ENCODE data around the gene ZNF750. TPM values are rescaled to one million over a fixed set of nuclear protein-coding genes. Genes with fewer than 3 reads are reported as not detected.

ZNF750 gene
- total RNA-seq, 1 experiment from 2014 or later, result not detected

DNA sequence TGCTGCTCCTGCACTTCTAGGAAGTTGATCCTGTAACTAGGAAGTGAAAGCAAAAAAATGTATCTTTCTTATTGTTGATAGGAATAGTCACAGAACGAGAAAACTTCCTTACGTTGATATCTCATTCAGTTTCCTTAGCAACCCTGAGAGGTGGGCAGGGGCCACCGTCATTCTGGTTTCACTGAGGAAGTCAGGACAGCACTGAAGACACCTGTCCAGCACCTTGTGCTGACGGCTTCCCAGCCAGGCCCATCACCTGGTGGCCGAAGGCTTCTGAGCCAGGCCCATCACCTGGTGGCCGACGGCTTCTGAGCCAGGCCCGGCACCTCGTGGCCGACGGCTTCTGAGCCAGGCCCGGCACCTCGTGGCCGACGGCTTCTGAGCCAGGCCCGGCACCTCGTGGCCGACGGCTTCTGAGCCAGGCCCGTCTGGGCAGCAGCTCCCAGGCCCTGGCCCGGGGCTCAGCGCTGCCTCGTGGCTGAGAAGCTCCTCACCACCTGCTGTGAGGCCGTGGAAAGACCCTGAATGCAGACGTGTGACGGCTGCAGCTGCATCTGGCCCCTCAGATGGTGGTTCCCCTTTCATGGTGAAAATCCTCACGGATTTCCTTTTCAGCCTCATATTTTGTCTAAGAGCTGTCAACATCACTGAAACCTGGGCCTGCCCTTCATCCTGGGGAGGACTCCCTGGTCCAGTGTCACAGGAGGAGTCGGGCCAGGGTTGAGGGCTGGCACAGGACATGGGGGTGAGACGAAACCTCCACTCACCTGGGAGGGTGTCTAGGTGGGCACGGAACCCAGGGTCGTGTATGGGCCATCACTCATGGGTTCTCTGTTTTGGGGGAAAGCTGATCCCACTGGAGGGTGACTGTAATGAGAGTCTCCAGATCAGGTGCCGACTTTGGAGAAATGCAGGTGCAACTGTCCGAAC is 33.0 kb upstream of the ZNF750 start:
- DNase-seq (ENCODE audit: low read depth), result no peak

DNA sequence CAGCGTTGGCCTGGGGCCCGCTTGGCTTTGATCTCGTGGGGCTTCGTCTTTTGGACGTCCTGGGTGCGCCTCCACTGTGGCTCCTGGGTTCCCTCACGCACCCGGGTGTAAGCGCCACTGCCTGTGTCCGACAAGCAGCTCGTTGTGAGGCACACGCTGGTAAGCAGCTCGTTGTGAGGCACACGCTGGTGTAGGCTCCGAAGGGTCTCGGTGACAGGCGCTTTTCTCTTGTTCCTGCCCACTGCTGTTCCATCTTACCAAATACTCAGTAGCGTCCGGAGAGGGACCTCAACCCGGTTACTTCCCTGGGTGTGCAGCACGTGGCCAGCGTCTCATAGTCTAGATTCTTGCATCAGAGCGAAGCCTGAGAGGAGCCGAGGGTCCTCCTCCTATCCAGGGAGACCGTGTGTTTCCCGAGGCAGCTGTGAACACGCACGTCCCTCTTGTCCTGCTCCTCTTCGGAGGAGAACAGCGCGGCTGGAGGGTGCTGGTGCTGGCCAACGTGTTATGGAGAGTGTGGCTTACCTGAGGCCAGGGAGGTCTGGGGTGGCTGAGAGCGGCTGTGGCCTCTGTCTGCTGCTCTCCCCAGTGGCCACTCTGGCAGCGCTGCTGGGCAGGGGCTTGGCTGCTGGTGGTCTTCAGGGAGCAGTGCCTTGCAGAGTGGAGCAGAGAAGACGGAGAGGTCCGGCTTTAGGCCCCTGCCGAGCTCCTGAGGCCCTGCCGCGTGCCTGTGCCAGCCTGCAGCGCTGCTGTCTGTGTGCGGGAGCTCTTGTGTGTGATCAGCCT is 32.1 kb upstream of the ZNF750 start:
- DNase-seq (ENCODE audit: low read depth), result no peak

DNA sequence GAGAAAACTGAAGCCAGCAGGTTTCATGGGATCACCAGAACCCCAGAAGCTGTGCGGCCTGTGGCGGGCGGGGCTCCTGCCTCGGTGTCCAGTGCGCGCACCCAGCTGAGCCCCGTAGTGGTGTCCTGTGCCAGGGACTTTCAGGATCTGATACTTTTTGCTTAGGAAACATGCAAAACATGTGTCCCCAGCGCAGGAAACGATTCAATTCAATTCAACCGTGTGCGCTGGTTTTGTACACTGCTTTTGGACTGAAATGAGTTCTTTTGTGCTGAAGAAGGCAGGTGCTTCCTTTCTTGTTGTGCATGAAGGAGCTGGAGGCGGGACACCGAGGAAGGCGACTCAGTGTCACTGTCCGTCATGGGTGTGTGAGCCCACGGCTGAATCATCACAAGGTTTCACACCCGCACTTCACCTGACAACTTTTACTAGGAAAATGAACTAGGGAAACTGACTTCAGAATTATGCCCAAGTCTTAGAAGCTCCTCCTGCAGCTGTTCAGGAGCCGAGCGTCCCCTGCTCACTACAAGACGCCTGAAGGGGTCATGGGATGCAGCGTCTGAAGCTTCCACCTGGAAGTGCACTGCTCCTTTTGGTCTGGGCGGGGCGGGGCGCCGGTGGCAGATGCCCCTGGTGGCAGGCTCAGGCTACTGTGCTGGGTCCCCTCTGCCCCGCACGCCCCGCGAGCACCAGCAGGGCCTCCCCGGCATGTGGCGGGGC is 31.4 kb upstream of the ZNF750 start:
- no peak for DNase-seq (ENCODE audit: low read depth)

DNA sequence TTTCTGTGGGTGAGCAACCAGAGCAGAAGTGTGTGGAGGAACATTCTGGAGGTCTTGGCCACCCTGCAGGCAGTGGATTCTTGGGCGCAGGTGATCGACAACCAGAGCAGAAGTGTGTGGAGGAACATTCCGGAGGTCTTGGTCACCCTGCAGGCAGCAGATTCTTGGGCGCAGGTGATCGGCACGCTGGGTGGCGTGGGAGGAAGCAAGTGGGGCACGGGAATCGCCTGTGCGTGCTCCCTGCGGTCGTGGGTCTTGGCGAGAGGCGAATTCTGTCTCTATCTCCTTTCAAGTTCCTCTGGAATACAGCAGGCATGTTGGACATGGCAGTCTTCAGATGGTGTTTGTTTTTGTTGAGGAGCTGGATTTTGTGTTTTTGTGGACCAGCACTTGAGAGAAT is 30.7 kb upstream of the ZNF750 start:
- no peak for DNase-seq (ENCODE audit: low read depth)

DNA sequence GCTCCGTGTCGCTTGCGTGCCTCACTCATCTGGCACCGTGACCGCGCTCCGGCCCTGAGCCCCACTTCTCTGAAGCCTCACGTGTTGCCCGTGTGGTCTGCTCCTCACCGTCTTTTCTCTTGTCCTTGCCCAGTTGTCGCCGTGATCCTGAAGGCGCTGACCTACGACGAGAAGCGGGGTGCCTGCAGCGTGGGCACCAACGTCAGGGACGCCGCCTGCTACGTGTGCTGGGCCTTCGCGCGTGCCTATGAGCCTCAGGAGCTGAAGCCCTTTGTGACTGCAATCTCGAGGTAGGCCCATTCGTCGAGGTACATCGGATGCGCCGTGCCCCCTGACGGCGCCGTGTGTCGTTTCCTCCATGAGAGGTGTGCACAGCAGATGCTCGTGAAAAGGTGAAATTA is 30.3 kb upstream of the ZNF750 start:
- DNase-seq (ENCODE audit: low read depth), result no peak

DNA sequence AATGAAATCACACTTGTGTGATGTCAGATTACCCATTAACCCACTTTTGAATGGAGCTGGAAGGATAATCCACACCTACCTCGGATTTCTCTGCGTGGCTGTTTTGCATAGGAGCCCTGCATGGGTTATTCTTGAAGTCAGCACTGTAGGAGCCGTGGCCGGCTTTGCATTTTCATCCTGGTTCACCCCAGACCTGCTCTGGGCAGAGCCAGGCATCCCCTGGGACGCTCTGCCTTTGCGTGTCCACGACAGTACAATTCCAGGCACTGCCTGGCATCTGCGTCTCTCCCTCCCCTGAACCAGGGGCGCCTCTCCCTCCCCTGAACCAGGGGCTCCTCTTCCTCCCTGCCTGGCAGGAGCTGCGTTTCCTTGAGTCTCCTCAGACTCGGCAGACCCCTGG is 29.7 kb upstream of the ZNF750 start:
- no peak for DNase-seq (ENCODE audit: low read depth)

DNA sequence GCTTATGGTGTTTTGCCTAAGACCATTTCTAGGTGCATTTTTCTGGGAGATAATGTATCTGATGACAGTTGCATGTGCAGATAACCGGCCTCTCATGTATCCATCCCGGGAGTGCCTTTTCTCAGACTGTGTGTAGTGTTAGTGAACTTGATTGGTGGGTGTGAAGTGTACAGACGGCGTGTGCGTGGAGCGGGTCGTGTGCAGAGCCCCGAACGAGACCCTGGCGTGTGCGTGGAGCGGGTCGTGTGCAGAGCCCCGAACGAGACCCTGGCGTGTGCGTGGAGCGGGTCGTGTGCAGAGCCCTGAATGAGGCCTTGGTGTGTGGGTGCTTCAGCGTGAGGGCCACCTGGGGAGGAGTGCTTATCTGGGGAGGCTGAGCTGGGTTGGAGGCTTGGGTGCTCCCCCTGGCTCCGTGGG is 28.9 kb upstream of the ZNF750 start:
- DNase-seq (ENCODE audit: low read depth), result no peak

DNA sequence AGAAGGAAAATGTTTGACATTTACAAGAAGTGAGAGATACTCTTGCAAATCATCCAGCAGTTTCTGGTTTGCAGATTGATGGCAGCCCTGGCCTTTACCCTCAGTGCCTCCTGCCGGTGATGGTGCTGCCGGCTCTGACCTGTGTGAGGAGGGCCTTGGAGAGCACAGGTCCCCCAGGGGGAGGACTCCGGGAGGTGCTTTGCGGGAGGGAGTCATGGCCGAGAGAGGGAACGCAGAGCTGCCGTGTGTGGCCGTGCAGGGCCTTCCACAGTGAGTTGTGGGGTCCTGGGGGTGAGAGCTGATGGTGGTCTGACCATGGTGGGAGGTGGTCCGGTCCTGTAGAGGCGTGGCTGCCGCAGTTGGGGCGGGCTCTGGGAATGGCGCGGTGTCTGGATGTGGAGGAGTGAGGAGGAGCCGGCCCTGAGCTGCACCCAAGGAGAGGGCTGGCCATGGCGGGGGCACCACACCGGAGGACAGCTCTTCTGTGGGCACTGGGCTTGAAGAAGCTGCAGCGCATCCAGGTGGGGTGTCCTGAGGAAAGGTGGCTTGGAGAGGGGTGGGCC is 28.0 kb upstream of the ZNF750 start:
- DNase-seq (ENCODE audit: low read depth), result no peak

DNA sequence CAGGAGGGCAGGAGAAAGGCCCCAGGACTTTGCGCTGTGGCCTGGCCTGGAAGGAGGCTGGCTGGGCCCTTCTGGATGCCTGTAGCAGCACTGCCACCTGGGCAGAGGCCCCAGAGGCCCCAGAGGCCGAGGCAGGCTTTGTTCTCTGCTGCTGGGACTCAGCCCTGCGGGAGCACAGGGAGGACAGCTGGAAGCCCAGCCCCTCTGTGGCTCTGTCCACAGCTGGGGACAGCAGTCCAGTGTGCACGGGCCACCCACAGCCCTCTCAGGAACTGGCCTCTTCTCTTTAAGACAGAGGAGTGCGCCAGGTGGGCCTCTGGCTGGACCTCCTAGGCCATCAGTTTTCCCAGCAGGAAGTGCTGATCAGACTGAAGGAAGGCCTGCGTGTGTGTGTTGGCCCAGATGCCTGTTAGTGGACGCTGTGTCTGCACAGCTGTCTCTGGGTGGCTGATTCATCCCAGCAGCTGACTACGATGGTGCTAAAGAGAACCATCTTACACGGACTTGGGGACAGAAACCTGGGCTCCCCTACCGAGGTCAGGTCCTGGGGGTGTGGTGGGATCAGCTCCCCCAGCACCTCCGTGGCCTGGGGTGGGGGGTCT is 26.9 kb upstream of the ZNF750 start:
- peak; percentile 96 for DNase-seq (ENCODE audit: low read depth)

DNA sequence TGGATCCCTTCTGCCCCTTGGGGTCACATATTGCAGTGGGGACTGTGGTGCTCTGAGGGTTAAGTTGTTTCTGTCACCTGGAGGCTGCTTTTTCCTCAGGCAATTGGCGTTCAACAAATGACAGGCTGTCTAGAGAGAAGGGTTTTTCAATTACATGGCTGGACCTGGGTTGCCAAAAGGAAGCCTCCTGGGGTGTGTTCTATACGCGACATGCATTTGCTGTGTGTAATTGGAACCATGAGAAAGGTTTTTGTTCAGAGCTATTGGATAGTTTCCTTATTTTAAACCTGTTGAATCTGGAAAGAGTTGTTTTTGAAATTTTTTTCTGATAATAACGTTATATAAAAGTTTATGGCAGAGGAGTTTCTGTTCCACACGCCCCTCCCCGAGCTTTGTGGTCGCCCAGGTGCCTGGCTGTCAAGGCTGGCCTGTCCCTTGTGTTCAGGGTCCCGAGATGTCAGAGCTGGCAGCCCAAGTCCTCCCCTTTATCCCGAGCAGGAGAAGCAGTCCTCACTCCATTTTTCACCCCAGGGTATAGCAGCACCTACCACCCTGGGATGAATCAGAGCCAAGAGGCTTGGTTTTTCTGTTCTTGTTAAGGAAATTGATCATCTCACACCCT is 26.1 kb upstream of the ZNF750 start:
- no peak for DNase-seq (ENCODE audit: low read depth)

DNA sequence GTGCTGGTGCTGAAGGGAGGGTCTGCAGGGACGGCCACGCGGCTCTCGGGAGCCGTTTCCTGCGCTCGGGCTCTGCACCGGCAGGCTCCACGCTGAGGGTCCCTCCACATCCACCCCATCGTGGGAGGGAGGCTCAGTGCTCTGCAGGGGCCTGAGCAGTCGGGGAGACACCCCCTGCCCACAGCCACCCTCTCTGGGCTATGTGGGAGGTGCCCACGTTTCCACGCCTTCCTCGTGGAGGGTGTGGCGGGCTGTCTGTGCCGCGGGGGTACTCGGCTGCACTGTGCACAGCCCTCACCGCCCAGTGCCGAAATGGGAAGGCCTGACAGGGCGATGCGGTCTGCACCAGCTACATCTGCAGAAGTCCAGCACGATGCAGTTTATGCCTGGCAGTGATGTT is 25.5 kb upstream of the ZNF750 start:
- DNase-seq (ENCODE audit: low read depth), result no peak

DNA sequence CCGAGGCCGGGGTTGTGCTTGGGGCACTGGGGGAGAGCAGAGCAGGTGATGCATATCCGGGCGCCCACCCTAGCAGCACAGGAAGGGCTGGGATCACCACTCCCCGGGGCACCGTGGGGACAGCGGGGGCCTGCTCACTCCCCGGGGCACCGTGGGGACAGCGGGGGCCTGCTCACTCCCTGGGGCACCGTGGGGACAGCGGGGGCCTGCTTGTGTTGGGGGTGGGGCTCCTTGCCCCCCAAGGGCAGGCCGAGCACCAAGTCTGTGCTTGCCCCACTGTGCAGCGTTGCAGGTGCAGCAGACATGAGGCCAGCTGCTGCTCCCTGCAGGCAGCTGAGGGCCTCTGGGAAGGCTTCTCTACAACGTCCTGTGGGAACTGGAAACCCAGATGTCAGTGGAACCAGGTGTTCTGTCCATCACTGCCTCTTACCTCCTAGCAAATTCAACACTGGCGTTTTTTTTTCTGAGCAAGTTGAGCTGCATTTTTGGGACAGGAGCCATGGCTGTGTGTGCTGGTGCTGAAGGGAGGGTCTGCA is 25.0 kb upstream of the ZNF750 start:
- DNase-seq (ENCODE audit: low read depth), result peak; percentile 31

DNA sequence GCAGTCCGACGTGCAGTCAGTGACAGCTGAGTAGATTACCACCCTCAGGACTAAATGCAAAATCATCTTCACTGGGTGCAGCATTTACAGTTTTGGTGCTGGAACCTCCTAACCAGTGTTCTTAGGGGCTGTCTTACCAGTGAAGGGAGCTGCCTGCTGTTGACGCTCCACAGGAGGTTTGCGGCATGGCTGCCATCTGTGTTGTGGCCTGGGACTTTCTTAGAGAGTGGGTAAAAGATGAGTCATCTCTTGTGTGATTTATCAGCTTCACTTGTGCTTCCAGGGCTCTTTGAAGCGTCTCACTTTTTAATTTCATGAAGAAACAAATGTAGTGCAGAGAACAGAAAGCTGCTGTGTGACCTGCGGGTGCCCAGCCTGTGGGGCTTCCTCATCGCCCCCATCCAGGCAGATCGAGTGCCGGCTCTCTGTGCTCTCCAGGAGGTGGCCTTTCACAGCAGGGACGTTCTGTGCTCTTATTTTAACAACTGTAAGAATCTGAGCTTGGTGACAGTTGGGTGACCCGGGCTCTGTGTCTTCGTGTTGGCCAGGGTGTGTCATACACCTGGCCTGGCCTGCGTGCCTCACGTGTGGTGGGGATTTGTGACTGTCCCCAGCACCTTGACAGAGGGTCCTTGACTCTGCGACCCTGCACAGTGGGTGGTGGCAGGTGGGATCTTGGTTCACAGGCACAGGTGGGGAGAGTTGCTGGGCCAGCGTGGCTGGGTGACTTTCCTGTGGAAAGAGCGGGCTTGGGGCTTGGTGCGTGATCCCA is 24.3 kb upstream of the ZNF750 start:
- peak; percentile 96 for DNase-seq (ENCODE audit: low read depth)

DNA sequence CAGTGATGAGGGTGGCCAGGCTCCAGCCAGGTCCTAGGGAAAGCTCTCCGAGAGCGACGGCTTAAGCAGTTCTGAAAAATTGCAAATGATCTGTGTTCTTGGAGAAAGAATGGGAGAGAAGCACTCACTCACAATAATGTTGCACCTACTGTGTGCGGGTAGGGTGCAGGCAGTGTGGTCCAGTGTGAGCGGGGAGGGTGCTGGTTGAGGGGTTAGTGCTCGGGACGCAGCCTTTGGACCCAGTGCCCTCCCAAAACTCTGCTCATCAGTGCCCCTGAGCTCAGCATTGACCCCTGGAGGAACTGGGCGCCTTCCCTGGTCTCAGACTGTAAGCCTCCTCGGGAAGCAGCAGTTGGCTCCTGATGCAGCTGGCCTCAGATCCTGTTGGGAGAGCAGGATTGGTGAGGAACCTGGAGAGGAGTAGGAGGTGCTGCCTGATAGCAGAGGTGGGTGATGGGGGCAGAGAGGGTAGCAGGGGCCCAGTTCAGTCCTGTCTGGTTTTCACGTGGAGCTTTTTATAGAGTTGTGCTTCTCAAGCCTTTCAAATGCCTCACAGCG is 23.6 kb upstream of the ZNF750 start:
- no peak for DNase-seq (ENCODE audit: low read depth)

DNA sequence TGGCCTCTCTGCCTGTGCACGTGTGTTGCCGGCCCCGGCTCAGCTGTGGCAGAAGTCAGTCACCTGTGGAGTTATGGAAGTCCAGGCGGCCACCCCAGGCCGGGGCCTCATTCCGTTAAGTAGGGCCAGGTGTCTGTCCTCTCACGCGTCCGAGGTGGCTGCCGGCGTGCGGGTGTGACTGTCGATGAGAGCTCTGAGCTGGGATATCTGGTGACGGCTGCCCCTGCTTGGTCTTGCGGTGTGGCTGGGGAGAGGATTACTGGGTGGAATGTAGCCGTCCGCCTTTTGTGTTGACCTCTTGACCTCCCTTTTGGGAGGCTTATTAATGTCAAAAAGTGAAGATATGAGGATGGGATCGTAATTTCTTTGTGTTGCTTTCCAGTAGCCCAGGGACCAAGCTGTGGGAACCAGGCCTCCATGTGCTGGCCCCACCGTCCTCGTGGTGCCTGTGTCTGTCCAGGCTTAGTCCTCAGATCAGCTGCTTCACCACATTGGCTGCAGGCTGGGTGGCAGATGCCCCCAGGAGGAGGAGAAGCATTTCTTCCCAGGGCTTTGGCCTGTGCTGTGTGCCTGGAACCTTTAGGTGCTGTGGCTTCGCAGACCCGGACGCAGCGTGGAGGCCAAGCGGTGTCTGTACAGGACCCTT is 23.0 kb upstream of the ZNF750 start:
- DNase-seq (ENCODE audit: low read depth), result peak; percentile 21

DNA sequence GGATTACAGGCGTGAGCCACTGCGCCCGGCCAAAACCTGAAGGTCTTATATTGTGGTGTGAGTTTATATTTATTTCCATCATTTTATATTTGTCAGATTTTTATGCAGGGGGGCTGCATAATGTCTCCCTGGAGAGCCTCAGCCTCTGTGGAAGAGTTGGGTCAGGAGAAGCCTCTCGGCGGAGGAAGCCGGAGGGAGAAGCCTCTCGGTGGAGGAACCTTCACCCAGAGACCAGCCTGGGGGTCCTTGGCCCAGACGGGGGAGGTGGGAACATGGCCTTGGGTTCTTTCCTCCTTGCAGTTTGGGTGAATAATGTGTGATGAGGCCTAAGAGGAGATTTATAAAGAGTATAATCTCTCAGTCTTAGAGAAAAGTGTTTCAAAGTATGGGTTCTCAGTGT is 22.4 kb upstream of the ZNF750 start:
- DNase-seq (ENCODE audit: low read depth), result no peak

DNA sequence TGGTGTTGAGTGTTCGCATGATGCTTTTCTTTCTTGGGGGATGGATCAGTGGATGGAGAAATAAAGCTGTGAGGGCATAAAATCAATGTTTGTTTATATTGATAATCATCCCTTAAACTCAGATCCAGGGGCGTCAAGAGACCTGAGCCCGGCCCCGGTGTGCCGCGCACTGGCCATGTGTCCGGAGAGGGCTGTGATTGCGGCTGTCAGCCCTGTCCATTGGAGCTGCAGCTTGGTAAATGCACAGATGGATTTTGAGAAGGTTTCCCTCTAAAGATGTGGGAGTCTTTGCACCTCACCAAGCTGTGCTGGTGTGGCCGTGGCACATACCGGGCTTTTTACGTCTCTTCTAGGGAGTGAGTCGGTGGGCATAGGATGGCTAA is 21.6 kb upstream of the ZNF750 start:
- DNase-seq (ENCODE audit: low read depth), result no peak

DNA sequence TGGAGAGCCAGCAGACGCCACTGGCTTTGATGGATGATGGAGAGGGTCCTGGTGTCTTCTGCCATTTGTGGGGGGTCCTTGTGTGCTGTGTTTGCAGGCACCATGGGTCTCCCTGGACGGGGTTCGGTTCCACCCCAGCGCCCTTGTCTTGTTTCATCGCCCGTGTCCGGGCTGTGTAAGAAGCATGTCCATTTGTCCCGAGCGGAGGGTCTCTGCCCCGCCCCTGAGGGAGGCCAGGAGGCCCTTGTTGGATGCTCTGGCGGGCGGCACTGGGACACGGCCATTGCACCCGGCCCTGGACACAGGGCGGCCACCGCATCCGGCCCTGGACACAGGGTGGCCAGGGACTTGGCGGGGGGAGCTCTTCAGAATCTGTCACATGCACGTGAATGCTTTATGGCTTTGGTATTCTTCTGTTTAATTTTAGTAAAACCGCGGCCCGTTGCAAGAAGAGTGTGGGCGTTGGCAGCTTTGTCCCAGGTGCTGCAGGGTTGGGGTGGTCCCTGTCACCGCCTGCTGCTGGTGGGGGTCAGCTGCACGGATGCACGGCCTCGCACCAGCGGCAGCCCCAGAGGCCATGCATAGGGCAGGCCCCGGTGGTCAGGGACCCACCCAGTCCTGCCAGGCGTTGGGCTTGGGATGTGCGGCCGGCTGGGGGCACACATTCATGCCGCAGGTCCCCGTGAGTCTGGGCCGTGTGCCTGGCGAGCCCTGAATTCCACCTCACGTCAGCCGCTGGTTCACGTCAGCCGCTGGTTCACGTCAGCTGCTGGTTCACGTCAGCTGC is 21.0 kb upstream of the ZNF750 start:
- DNase-seq (ENCODE audit: low read depth), result no peak
